GM12878 (cell line): Measurements from ENCODE around the gene RNPS1. TPM values are rescaled to one million over a fixed set of nuclear protein-coding genes. Genes with fewer than 3 reads are reported as not detected.

ENCODE experiments used
- ATAC-seq: fragments of 200-7000 bp; cut with Tn5 transposase; 3 replicates; pipeline ENCODE4 v1.9.1; 2020; ENCODE audit warnings: mild to moderate bottlenecking, moderate library complexity
- BruUV-seq: library from RNA; stranded (reverse); fragments of 400-500 nt; replicated peaks from 2 replicates; lab custom pipeline; 2021; lab: Mats Ljungman, UMichigan
- CTCF ChIA-PET: fragments of 300-600 bp; sonication (Branson Sonifier 250); formaldehyde crosslinking; extraction: SDS; loops from one replicate; lab custom pipeline; 2021; ENCODE audit warnings: inconsistent platforms; lab: Yijun Ruan, JAX
- POLR2A ChIA-PET: fragments of 350-600 bp; formaldehyde crosslinking; extraction: SDS; loops from one replicate; lab custom pipeline; 2021; ENCODE audit warnings: inconsistent platforms; lab: Charles Lee
- RAD21 ChIA-PET: fragments of 300-600 bp; sonication (Branson Sonifier 250); formaldehyde crosslinking; loops from one replicate; lab custom pipeline; 2023; ENCODE audit warnings: antibody characterized with exemption; ENCODE audit not compliant: unreplicated experiment; lab: Charles Lee
- SMC1A ChIA-PET: fragments of 300-600 bp; sonication (Branson Sonifier 250); formaldehyde crosslinking; loops from one replicate; lab custom pipeline; 2023; ENCODE audit not compliant: unreplicated experiment, uncharacterized antibody; lab: Charles Lee
- DNase-seq: peaks from one replicate; pipeline ENCODE4 v3.0.0-alpha.2; 2011; ENCODE audit warnings: low read depth, low spot score
- FAIRE-seq: peaks from 3 replicates; lab custom pipeline; 2011; peaks lifted over from hg19 to GRCh38; lab: Jason Lieb, UNC
- H2AFZ ChIP-seq: 2 replicates; pipeline ENCODE4 v1.6.0; 2011; ENCODE audit warnings: low read depth, low read length, control low read depth; ENCODE audit not compliant: control insufficient read depth
- H3K27ac ChIP-seq: 2 replicates; pipeline ENCODE4 v1.5.1; 2011; ENCODE audit warnings: control low read depth; ENCODE audit not compliant: control insufficient read depth, insufficient read depth
- H3K27me3 ChIP-seq, 2 experiments: replicated peaks in 1 of 2; 2 replicates each; pipeline versions ENCODE4 v1.6.0 to v1.6.1; 2011; ENCODE audit warnings: low read length in 1 of 2; ENCODE audit not compliant: control insufficient read depth in 2 of 2, insufficient read depth in 2 of 2
- H3K36me3 ChIP-seq, 2 experiments: 2 replicates each; pipeline ENCODE4 v1.5.1; 2011; ENCODE audit warnings: low read length in 1 of 2; ENCODE audit not compliant: control insufficient read depth in 2 of 2, insufficient read depth in 2 of 2
- H3K4me1 ChIP-seq: 2 replicates; pipeline ENCODE4 v1.6.1; 2011; ENCODE audit warnings: mild to moderate bottlenecking, low read length, moderate library complexity, mixed read lengths; ENCODE audit not compliant: control insufficient read depth, insufficient read depth
- H3K4me2 ChIP-seq: 2 replicates; pipeline ENCODE4 v1.6.0; 2011; ENCODE audit warnings: control low read depth; ENCODE audit not compliant: control insufficient read depth, insufficient read depth
- H3K4me3 ChIP-seq: fragments of 200-600 bp; sonication (generic); 2 replicates; pipeline ENCODE4 v1.5.1; 2016
- H3K79me2 ChIP-seq: 2 replicates; pipeline ENCODE4 v1.6.0; 2011; ENCODE audit warnings: low read length; ENCODE audit not compliant: control insufficient read depth, insufficient read depth
- H3K9ac ChIP-seq: 2 replicates; pipeline ENCODE4 v1.8.0; 2011; ENCODE audit warnings: low read length, control low read depth, mixed read lengths; ENCODE audit not compliant: control insufficient read depth, insufficient read depth
- H3K9me3 ChIP-seq: replicated peaks from 3 replicates; pipeline ENCODE4 v1.5.1; 2011; ENCODE audit warnings: mild to moderate bottlenecking, low read length; ENCODE audit not compliant: control insufficient read depth, insufficient read depth
- H4K20me1 ChIP-seq: 2 replicates; pipeline ENCODE4 v1.6.0; 2011; ENCODE audit not compliant: control insufficient read depth, insufficient read depth
- DPF2 ChIP-seq: fragments of 450-650 bp; IDR thresholded peaks from 2 replicates; pipeline ENCODE4 v1.6.1; 2017; ENCODE audit warnings: mild to moderate bottlenecking
- E4F1 ChIP-seq: fragments of 450-650 bp; IDR thresholded peaks from 2 replicates; pipeline ENCODE4 v1.6.1; 2018; ENCODE audit warnings: borderline replicate concordance, mild to moderate bottlenecking; ENCODE audit not compliant: partially characterized antibody
- MTA3 ChIP-seq: IDR thresholded peaks from 2 replicates; pipeline ENCODE4 v1.6.1; 2012; ENCODE audit warnings: low read length, inconsistent platforms, borderline replicate concordance
- REST ChIP-seq: IDR thresholded peaks from 2 replicates; pipeline ENCODE4 v1.6.1; 2012; ENCODE audit warnings: mild to moderate bottlenecking, low read depth, low read length
- SPI1 ChIP-seq: IDR thresholded peaks from 2 replicates; pipeline ENCODE4 v1.6.1; 2011; ENCODE audit warnings: low read depth, mild to moderate bottlenecking, low read length, moderate library complexity, borderline replicate concordance; ENCODE audit not compliant: insufficient read depth
- TCF3 ChIP-seq: IDR thresholded peaks from 2 replicates; pipeline ENCODE4 v1.6.1; 2012; ENCODE audit warnings: low read depth, mild to moderate bottlenecking, low read length, borderline replicate concordance; ENCODE audit not compliant: insufficient read depth
- WGBS: methylation state at CpG from one replicate; pipeline ENCODE4 v1.1.6; 2016; ENCODE audit warnings: low lambda C conversion rate; ENCODE audit not compliant: insufficient replicate concordance, insufficient coverage; ENCODE audit errors: missing lambda C conversion rate; 5-methylcytosine and 5-hydroxymethylcytosine counted together
- in situ Hi-C: fragments of 300-500 bp; cut with MboI; formaldehyde crosslinking; loops from 9 replicates; pipeline ENCODE4 v1.14.3; 2018; ENCODE audit warnings: mixed read lengths
- intact Hi-C: fragments of 100-400 bp; cut with micrococcal nuclease; formaldehyde crosslinking; loops from one replicate; pipeline ENCODE4 v1.14.2; 2022; ENCODE audit not compliant: unreplicated experiment
- polyA plus RNA-seq, 11 experiments: library from polyadenylated mRNA; depleted of rRNA in 4 of 11; unstranded in 6 of 11; stranded (reverse) in 5 of 11; fragments of >200 nt; fragmentation: Nextera tagmentation in 4 of 11; fragmentation: Illumina TruSeq in 1 of 11; extraction: Ambion mirVana in 4 of 11; extraction: Trizol in 1 of 11; gene quantifications; 1 replicate in 1 of 11; 2 replicates in 10 of 11; pipeline versions ENCODE4 v1.2.1 to v1.2.3, GENCODE V29; 2011 to 2016; ENCODE audit warnings: inconsistent platforms in 2 of 11, missing spikeins in 2 of 11, low read depth in 1 of 11
- total RNA-seq, 4 experiments: library from RNA; depleted of rRNA in 3 of 4; stranded (reverse); fragments of >200 nt in 3 of 4; fragmentation: Illumina TruSeq in 1 of 4; extraction: Trizol in 1 of 4; gene quantifications; 2 replicates each; pipeline versions ENCODE4 v1.2.1 to v1.2.3, GENCODE V29; 2013 to 2021

RNPS1 gene
- total and polyA plus RNA-seq, 10 of the 15 experiments (the other 5 are each of a cell fraction or from before 2014, with no cell fraction given): 38.2 to 359 (median 188) TPM

- 88% methylated on average over 16 of the region's 16 CpGs for WGBS
- CTCF ChIA-PET: interaction anchor here (0.5 kb wide), 1 partner anchor 152 kb away, joined by 3 read pairs; no protein-coding TSS in a partner anchor
- no peak overlapping the region for H2AFZ ChIP-seq
- no peaks in the 10 kb centered on the region for H3K36me3 ChIP-seq
- no peak for ATAC-seq
- SMC1A ChIA-PET: no interaction called here
- no peaks in the 10 kb centered on the region for H3K27me3 ChIP-seq
- H3K4me3 ChIP-seq: no peak overlapping the region
- H3K9ac ChIP-seq: no peak overlapping the region
- POLR2A ChIA-PET: no interaction called here
- H4K20me1 ChIP-seq: 0 out of 2 replicates have a peak, but pooled peaks cover 3% of the 10 kb centered on the region
- TF ChIP-seq TCF3: no peak
- TF ChIP-seq SPI1: no peak
- no peak for TF ChIP-seq E4F1
- no peak for TF ChIP-seq DPF2
- no peak for TF ChIP-seq REST
- TF ChIP-seq MTA3: no peak
- DNase-seq: no peak
- H3K27ac ChIP-seq: no peak overlapping the region
- H3K9me3 ChIP-seq: no peaks in the 10 kb centered on the region
- no peak overlapping the region for H3K4me2 ChIP-seq
- H3K79me2 ChIP-seq: peaks cover 5% of the 10 kb centered on the region
- FAIRE-seq: no peak
- RAD21 ChIA-PET: no interaction called here
- intact Hi-C loops (no loop called here), in situ Hi-C loops (no loop called here)
- H3K4me1 ChIP-seq: peaks cover 11% of the 10 kb centered on the region
- BruUV-seq: no TSS peak
Observed at GRCh38 chr16:2273484-2273883, 5.6 kb upstream of the RNPS1 start.
